Heart right ventricle (tissue), 16 donors: ENCODE results near the gene CEACAM19. TPM values are rescaled to one million over a fixed set of nuclear protein-coding genes. Genes with fewer than 3 reads are reported as not detected.

Experiments used
- ATAC-seq, 8 donors: fragments of 200-7000 bp; cut with Tn5 transposase; one replicate each; pipeline ENCODE4 v1.9.1; 2020; ENCODE audit warnings: mild to moderate bottlenecking in 8 of 8, moderate library complexity in 8 of 8, moderate number of reproducible peaks in 1 of 8
- DNase-seq, 2 donors: peaks; one replicate each; pipeline ENCODE4 v3.0.0-alpha.2; 2020
- H3K27ac ChIP-seq, 10 donors: fragments of 200-600 bp; sonication (generic) in 2 of 10; one replicate each; pipeline versions ENCODE4 v1.5.0 to v1.8.0; 2020 to 2022; ENCODE audit warnings: mild to moderate bottlenecking in 3 of 10
- H3K27me3 ChIP-seq, 7 donors: fragments of 200-600 bp; one replicate each; pipeline ENCODE4 v1.8.0; 2021 to 2022; ENCODE audit warnings: mild to moderate bottlenecking in 2 of 7
- H3K36me3 ChIP-seq, 9 donors: fragments of 200-600 bp; sonication (generic) in 1 of 9; one replicate each; pipeline versions ENCODE4 v1.5.0 to v1.8.0; 2020 to 2022; ENCODE audit warnings: mild to moderate bottlenecking in 2 of 9
- H3K4me1 ChIP-seq, 9 donors: fragments of 200-600 bp; sonication (generic) in 1 of 9; one replicate each; pipeline versions ENCODE4 v1.5.0 to v1.8.0; 2020 to 2022; ENCODE audit warnings: mild to moderate bottlenecking in 4 of 9
- H3K4me3 ChIP-seq, 10 donors: fragments of 200-600 bp; sonication (generic) in 2 of 10; one replicate each; pipeline versions ENCODE4 v1.5.0 to v1.8.0; 2020 to 2022; ENCODE audit warnings: mild to moderate bottlenecking in 7 of 10, moderate library complexity in 2 of 10
- H3K9me3 ChIP-seq, 11 donors: fragments of 200-600 bp in 10 of 11; sonication (generic) in 2 of 11; one replicate each; pipeline versions ENCODE4 v1.5.0 to v1.8.0; 2013 to 2022; ENCODE audit warnings: mild to moderate bottlenecking in 2 of 11, control low read depth in 1 of 11, moderate library complexity in 1 of 11
- CTCF ChIP-seq, 9 donors: fragments of 200-600 bp; sonication (generic) in 2 of 9; IDR thresholded peaks; one replicate each; pipeline versions ENCODE4 v1.5.0 to v1.8.0; 2021 to 2022; ENCODE audit warnings: antibody characterized with exemption in 9 of 9, mild to moderate bottlenecking in 5 of 9, moderate library complexity in 1 of 9
- WGBS, 2 donors: extraction: QIAGEN DNeasy Blood & Tissue Kit; methylation state at CpG; one replicate each; pipeline ENCODE4 v1.1.7; 2013; ENCODE audit warnings: inconsistent platforms in 1 of 2; 5-methylcytosine and 5-hydroxymethylcytosine counted together
- intact Hi-C, 10 donors: fragments of 100-400 bp; cut with DNase I; formaldehyde crosslinking; loops; one replicate each; pipeline versions ENCODE4 v1.11.1 to v1.14.2; 2022
- polyA plus RNA-seq, 2 donors: library from polyadenylated mRNA; stranded (reverse); fragments of 200-250 nt; gene quantifications; one replicate each; pipeline ENCODE4 v1.2.3, GENCODE V29; 2013
- total RNA-seq, 10 donors: library from RNA; stranded (reverse); fragmentation: NEBNext Ultra II Directional in 3 of 10; extraction: Animal tissue kit (Norgen Biotek cat#: 25700) in 3 of 10; gene quantifications; one replicate each; pipeline versions ENCODE4 v1.2.1 to v1.2.4, GENCODE V29; 2021 to 2023
- donor health status: Arrhythmogenic right ventricular cardiomyopathy.
- donor health status: ischemic (EF 13 %, LVEDD 7.1; RV severe dilation, severe dysfunction).
- donor health status: healthy with polysubstance abuse.
- donor health status: DM: no; HTN: yes; CAD: no.
- donor health status: DM: no; HTN: no; CAD: no.
- donor health status: ischemic (EF 25% LVEDD 6.9; RV normal size, moderate dysfunction).
- donor health status: ischemic (EF 25% LVEDD 5.7; RV mildly dilated, moderate dysfunction).
- donor health status: healthy.
- donor health status: DM: yes; HTN: yes; CAD: no.
- donor health status: Ischemic cardiomyopathy.
- donor health status: ischemic (EF 35%, LVEDD 5.7; RV mildly dilated, moderate dysfunction).
- donor health status: nonischemic (EF 11% LVEDD 7.7; RV severe dilation, severe dysfunction).
- donor health status: DM: yes; HTN: yes; CAD: no.
- donor health status: PGD.
- donor health status: ischemic (EF 29% LVEDD 5.4; RV normal size, mild dysfunction).
- donor health status: nonischemic (EF 23%, LVEDD 6.1; RV moderate dilation, normal function).

CEACAM19 gene
- total and polyA plus RNA-seq, 12 donors: 3.3 to 36.8 (median 5.5) TPM

GRCh38 chr19:44710483-44710882 lies 39.2 kb downstream of the CEACAM19 start:
- peak in 2 of 8 donors; percentile 19 to 45 for ATAC-seq
- no peak overlapping the region for H3K4me3 ChIP-seq
- H3K27ac ChIP-seq: peak overlapping the region in 1 of 10 donors; percentile 20
- H3K27me3 ChIP-seq: no peaks in the 10 kb centered on the region
- H3K4me1 ChIP-seq: peaks cover 0 to 6% (median 0%) of the 10 kb centered on the region in 9 donors
- DNase-seq: no peak
- H3K9me3 ChIP-seq: peaks cover 0 to 12% (median 7%) of the 10 kb centered on the region in 11 donors
- WGBS, 2 donors: 71 to 78% methylated on average over 14 of the region's 14 CpGs
- TF ChIP-seq CTCF (IDR thresholded peaks at IDR 0.05): no peak
- H3K36me3 ChIP-seq: no peaks in the 10 kb centered on the region
- intact Hi-C loops: loop anchor here in 1 of 10 donors (5.0 kb wide), 1 partner anchor 72 kb away; no protein-coding TSS in a partner anchor

GRCh38 chr19:44712864-44713515 lies 41.7 kb downstream of the CEACAM19 start:
- WGBS, 2 donors: 57 to 66% methylated on average over 4 of the region's 4 CpGs
- intact Hi-C loops: loop anchor here in 1 of 10 donors (5.0 kb wide), 1 partner anchor 69 kb away; no protein-coding TSS in a partner anchor

GRCh38 chr19:44714597-44715169 lies 43.4 kb downstream of the CEACAM19 start:
- Histone ChIP-seq H3K9me3 (peaks cover 0 to 16% (median 7%) of the 10 kb centered on the region in 11 donors), H3K4me1 (peaks cover 12 to 35% (median 24%) of the 10 kb centered on the region in 9 donors), H3K4me3 (no peak overlapping the region), H3K27ac (no peak overlapping the region), H3K27me3 (no peaks in the 10 kb centered on the region), H3K36me3 (no peaks in the 10 kb centered on the region)
- DNase-seq (no peak), ATAC-seq (no peak)
- intact Hi-C loops: loop anchor here in 1 of 10 donors (5.0 kb wide), 1 partner anchor 68 kb away; no protein-coding TSS in a partner anchor
- 50% methylated on average over 2 of the region's 2 CpGs for WGBS, 2 donors
- no peak for TF ChIP-seq CTCF (IDR thresholded peaks at IDR 0.05)

More at GRCh38 chr19:44712864-44713515, 41.7 kb downstream of the CEACAM19 start:
- no peaks in the 10 kb centered on the region for H3K27me3 ChIP-seq
- no peak for DNase-seq
- no peak for TF ChIP-seq CTCF (IDR thresholded peaks at IDR 0.05)
- ATAC-seq: peak in 1 of 8 donors; percentile 17
- no peak overlapping the region for H3K27ac ChIP-seq
- peaks cover 0 to 19% (median 9%) of the 10 kb centered on the region in 9 donors for H3K4me1 ChIP-seq
- no peaks in the 10 kb centered on the region for H3K36me3 ChIP-seq
- peaks cover 0 to 16% (median 7%) of the 10 kb centered on the region in 11 donors for H3K9me3 ChIP-seq
- H3K4me3 ChIP-seq: no peak overlapping the region

GRCh38 chr19:44717603-44718002 lies 46.3 kb downstream of the CEACAM19 start:
- WGBS, 2 donors: 90 to 92% methylated on average over 6 of the region's 6 CpGs
- H3K27ac ChIP-seq: peak overlapping the region in 9 of 10 donors; percentile 80 to 93 (median 85)
- TF ChIP-seq CTCF (IDR thresholded peaks at IDR 0.05): no peak
- H3K27me3 ChIP-seq: no peaks in the 10 kb centered on the region
- H3K36me3 ChIP-seq: no peaks in the 10 kb centered on the region
- H3K4me1 ChIP-seq: peaks cover 12 to 48% (median 39%) of the 10 kb centered on the region in 9 donors
- peak overlapping the region in 3 of 10 donors; percentile 26 to 44 (median 36) for H3K4me3 ChIP-seq
- intact Hi-C loops: loop anchor here in 2 of 10 donors (1.0 to 2.0 kb wide), 2 partner anchors 25 to 29 kb away; no protein-coding TSS in a partner anchor
- peaks cover 0 to 16% (median 7%) of the 10 kb centered on the region in 11 donors for H3K9me3 ChIP-seq
- ATAC-seq: peak in 1 of 8 donors; percentile 2
- DNase-seq: no peak
